Large intestine (tissue), 3 donors: ENCODE results near the gene POLR2J. TPM values are rescaled to one million over a fixed set of nuclear protein-coding genes. Genes with fewer than 3 reads are reported as not detected.
"Not testable (repeated sequence)": the region's sequence is repeated elsewhere in the genome, so short reads cannot be mapped to it uniquely, and the experiment has no call there.

Experiments used
- DNase-seq, 2 donors: peaks; one replicate each; pipeline versions ENCODE4 v3.0.0 to v3.0.0-alpha.2; 2013
- H3K27ac ChIP-seq: one replicate; pipeline ENCODE4 v1.5.1; 2013; ENCODE audit warnings: low read length
- H3K27me3 ChIP-seq: 2 replicates; pipeline ENCODE4 v1.6.1; 2013; ENCODE audit warnings: low read length; ENCODE audit not compliant: control insufficient read depth, insufficient read depth
- H3K36me3 ChIP-seq: 2 replicates; pipeline ENCODE4 v1.6.1; 2013; ENCODE audit warnings: low read length; ENCODE audit not compliant: control insufficient read depth, insufficient read depth
- H3K4me1 ChIP-seq: one replicate; pipeline ENCODE4 v1.6.1; 2013; ENCODE audit warnings: low read length; ENCODE audit not compliant: control insufficient read depth, insufficient read depth
- H3K4me3 ChIP-seq: one replicate; pipeline ENCODE4 v1.5.1; 2013; ENCODE audit warnings: low read length
- H3K9me3 ChIP-seq: one replicate; pipeline ENCODE4 v1.6.1; 2013; ENCODE audit warnings: mild to moderate bottlenecking, low read depth, low read length, moderate library complexity; ENCODE audit not compliant: control insufficient read depth
- WGBS: methylation state at CpG from one replicate; pipeline ENCODE4 v1.1.5; 2013; ENCODE audit warnings: low lambda C conversion rate; ENCODE audit not compliant: insufficient coverage; 5-methylcytosine and 5-hydroxymethylcytosine counted together
- polyA plus RNA-seq: library from polyadenylated mRNA; unstranded; fragments of 120-200 nt; gene quantifications from one replicate; pipeline ENCODE4 v1.2.1, GENCODE V29; 2013

The POLR2J gene
- polyA plus RNA-seq, 1 donor = 50.7 TPM

DNA sequence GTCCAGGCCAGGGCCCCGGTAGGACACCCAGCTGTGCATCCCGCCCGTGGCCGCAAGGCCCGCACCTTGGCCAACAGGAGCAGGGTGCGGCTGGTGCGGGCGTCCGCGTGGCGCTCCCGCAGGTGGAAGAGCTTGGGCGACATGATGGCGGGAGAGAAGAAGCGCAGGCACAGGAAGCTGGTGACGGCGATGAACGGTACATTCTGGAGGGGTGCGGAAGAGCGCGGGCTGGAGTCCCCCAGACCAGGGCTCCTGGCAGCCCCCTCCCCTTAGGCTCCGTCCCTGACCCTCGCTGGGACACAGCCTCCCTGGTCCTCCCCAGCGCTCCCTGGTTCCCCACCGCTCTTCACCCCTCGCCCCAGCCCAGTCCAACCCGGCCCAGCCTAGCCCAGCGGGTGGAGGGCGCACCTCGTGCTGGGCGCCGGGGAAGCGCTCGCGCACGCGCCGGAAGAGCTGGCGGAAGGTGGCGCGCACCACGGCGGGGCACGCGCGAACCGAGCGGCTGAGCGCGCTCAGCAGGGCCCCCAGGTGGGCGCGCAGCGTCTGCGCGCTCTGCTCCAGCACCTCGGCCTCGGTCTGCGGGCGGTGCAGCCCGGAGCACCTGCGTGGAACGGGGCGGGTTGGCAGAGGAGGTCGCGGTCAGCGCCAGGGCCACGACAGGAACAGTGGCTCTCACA is 15.9 kb upstream of the POLR2J start:
- not testable (repeated sequence) for H3K27ac ChIP-seq, DNase-seq

DNA sequence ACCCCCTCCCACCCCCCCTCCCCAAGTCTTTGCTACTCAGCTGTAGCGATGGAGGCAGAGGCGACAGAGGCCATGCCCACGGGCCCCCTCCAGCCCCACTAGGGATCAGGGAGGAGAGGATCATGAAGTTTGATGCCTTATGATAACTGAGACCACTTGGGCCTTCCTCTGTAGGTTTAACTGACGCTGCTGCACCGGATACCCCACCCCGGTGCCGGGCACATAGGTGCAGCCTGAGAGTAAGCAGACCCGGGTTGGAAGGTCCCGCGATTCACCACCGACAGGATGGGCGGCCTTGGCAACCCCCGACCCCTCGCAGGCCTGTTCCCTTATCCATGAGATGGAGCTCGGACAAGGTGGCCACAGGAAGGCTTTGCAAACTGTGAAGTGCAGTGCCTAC is 15.3 kb upstream of the POLR2J start:
- no CpG with 5 or more reads among the region's 15 CpGs for WGBS
- DNase-seq, H3K27me3 ChIP-seq, H3K4me1 ChIP-seq, H3K27ac ChIP-seq, H3K36me3 ChIP-seq, H3K4me3 ChIP-seq, H3K9me3 ChIP-seq: not testable (repeated sequence)

More for the DNA sequence above, 15.9 kb upstream of the POLR2J start:
- not testable (repeated sequence) for H3K4me1 ChIP-seq, H3K4me3 ChIP-seq, H3K9me3 ChIP-seq, H3K36me3 ChIP-seq, H3K27me3 ChIP-seq
- no CpG with 5 or more reads among the region's 67 CpGs for WGBS

GRCh38 chr7:102493220-102493935 is 14.7 kb upstream of the POLR2J start:
- H3K9me3 ChIP-seq, H3K27me3 ChIP-seq, H3K36me3 ChIP-seq, H3K4me3 ChIP-seq, DNase-seq, H3K4me1 ChIP-seq, H3K27ac ChIP-seq: not testable (repeated sequence)
- WGBS = no CpG with 5 or more reads among the region's 33 CpGs

DNA sequence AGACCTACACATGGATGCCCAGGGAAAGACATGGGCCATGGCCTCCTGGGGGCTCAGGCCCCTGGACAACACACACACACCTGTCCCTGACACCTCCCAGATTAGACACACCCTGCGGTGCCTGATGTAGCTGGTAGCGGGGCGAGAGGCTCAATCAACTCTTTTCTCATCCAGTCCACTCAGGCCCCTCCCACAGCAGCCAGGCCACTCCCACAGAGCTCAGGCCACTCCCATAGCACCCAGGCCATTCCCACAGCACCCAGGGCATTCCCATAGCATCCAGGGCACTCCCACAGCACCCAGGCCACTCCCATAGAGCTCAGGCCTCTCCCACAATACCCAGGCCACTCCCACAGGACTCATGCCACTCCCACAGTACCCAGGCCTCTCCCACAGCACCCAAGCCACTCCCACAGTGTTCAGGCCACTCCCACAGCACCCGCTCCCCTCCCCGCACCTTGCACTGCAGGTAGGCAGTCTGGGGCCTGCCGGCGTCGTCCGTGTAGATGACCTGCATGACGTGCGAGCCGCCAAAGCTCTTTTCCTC is 11.9 kb upstream of the POLR2J start:
- not testable (repeated sequence) for H3K27ac ChIP-seq, DNase-seq, H3K9me3 ChIP-seq, H3K27me3 ChIP-seq, H3K36me3 ChIP-seq, H3K4me1 ChIP-seq, H3K4me3 ChIP-seq
- WGBS = no CpG with 5 or more reads among the region's 12 CpGs

GRCh38 chr7:102484317-102484716 is 5.6 kb upstream of the POLR2J start:
- H3K4me3 ChIP-seq, H3K27me3 ChIP-seq, H3K4me1 ChIP-seq, H3K9me3 ChIP-seq, H3K27ac ChIP-seq, DNase-seq, H3K36me3 ChIP-seq: not testable (repeated sequence)
- WGBS = no CpG with 5 or more reads among the region's 5 CpGs

- WGBS = no CpG with 5 or more reads among the region's 10 CpGs
- not testable (repeated sequence) for DNase-seq
Measured at GRCh38 chr7:102481962-102482361, 3.2 kb upstream of the POLR2J start.

DNA sequence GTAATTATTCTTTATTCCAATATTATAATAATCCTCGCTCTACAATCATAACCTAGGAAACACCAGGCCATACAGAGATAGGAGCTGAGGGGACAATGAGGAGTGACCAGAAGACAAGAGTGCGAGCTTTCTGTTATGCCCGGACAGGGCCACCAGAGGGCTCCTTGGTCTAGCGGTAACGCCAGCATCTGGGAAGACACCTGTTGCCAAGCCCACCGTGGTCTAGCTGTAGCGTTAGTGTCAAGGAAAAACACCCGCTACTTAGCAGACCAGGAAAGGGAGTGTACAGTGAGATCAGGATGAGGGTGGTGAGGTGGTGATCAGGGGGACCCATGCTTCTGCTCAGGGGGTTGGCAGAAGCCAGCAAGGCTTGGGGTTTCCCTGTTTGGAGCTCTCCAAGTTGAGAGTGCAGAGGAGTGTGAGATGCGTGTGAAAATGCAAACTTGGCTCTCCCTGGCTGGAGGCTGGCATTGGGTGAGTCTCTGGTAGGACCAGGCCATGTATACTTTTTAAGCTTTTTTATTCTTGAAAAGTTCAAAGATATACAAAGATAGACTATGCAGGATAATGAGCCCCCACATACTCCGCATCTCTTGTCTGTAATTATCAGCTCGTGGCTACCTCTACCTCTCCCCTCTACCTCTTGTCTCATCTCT is 1.4 kb upstream of the POLR2J start:
- H3K27me3 ChIP-seq, H3K4me3 ChIP-seq, H3K27ac ChIP-seq, H3K36me3 ChIP-seq, DNase-seq, H3K4me1 ChIP-seq, H3K9me3 ChIP-seq: not testable (repeated sequence)
- no CpG with 5 or more reads among the region's 11 CpGs for WGBS

More at GRCh38 chr7:102481962-102482361, 3.2 kb upstream of the POLR2J start:
- H3K36me3 ChIP-seq, H3K27ac ChIP-seq, H3K4me1 ChIP-seq, H3K9me3 ChIP-seq, H3K4me3 ChIP-seq, H3K27me3 ChIP-seq: not testable (repeated sequence)

- DNase-seq, H3K4me1 ChIP-seq, H3K36me3 ChIP-seq, H3K4me3 ChIP-seq, H3K9me3 ChIP-seq, H3K27ac ChIP-seq, H3K27me3 ChIP-seq: not testable (repeated sequence)
- no CpG with 5 or more reads among the region's 10 CpGs for WGBS
Measured at GRCh38 chr7:102479209-102479584, 475 bp upstream of the POLR2J start.

DNA sequence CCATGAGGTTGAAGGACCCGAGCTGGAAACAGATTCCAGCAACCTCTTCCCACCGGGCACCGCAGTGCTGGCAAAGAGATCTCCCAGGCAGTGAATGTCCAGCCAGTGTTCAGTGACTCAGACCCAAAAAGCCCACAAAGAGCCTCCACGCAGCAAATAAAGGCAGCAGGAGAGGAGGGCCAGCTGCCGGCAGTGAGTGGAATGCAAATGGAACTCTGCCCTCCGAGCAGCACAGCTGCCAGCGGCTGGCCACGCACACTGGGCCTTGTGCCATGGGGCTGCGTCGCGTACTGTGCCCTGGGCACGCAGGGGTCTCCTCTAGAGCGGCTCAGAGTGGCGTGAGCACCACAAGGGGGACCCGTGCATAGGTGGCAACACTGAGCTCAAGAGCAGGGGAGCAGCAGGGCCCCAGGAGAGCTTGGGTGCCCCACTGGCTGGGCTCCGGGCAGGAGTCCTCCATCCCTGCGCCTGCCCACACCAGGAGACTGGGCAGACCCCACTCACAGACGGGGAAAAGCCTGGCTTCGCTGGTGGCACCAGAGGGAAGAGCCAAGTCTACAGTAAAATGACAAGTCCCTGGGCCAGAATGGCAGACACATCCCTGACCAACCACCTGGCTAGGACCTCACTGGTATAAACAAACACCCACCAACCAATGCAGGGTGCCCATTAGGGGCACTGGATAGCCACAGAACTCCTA is 3.8 kb downstream of the POLR2J start:
- not testable (repeated sequence) for H3K9me3 ChIP-seq, H3K27me3 ChIP-seq, H3K4me1 ChIP-seq, H3K4me3 ChIP-seq, DNase-seq, H3K27ac ChIP-seq
- WGBS = no CpG with 5 or more reads among the region's 19 CpGs
- H3K36me3 ChIP-seq = peaks cover 20% of the 10 kb centered on the region

DNA sequence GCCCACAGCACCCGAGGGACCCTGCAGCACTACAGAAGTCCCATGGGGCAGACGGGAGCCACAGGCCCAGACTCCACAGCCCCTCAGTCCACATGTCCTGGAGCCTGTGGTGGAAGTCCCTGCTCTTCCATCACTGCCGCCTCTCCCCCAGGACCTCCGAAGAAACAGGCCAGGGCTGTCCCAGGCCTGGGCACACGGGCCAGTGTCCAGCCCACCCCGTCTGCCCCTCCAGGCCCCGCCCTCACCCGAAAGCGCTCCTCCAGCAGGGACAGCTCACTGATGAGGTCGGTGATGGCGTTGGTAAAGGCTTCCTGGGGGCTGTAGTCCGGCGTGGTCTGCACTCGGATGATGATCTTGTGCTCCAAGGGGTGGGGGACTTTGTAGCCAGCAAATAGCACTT is 4.6 kb downstream of the POLR2J start:
- H3K27me3 ChIP-seq, H3K4me1 ChIP-seq, H3K9me3 ChIP-seq, DNase-seq, H3K27ac ChIP-seq, H3K4me3 ChIP-seq: not testable (repeated sequence)
- no CpG with 5 or more reads among the region's 14 CpGs for WGBS
- peaks cover 24% of the 10 kb centered on the region for H3K36me3 ChIP-seq
